Lower leg skin (tissue), 4 donors: Measurements from ENCODE around the gene C11orf71. TPM values are rescaled to one million over a fixed set of nuclear protein-coding genes. Genes with fewer than 3 reads are reported as not detected.

Experiments used
- DNase-seq, 2 donors: peaks; one replicate each; pipeline ENCODE4 v3.0.0-alpha.2; 2019; ENCODE audit warnings: low spot score in 2 of 2
- H3K4me3 ChIP-seq: fragments of 200-600 bp; sonication (generic); 2 replicates; pipeline ENCODE4 v1.5.1; 2017; ENCODE audit warnings: mild to moderate bottlenecking, low read depth; ENCODE audit not compliant: poor library complexity, severe bottlenecking
- POLR2A ChIP-seq, 2 donors: fragments of 450-650 bp; IDR thresholded peaks; one replicate each; pipeline ENCODE4 v1.6.1; 2016 to 2017; ENCODE audit warnings: antibody characterized with exemption in 2 of 2, mild to moderate bottlenecking in 1 of 2, moderate library complexity in 1 of 2
- whole genome bisulfite sequencing, 2 donors: methylation state at CpG; one replicate each; pipeline ENCODE4 v1.1.5; 2018; 5-methylcytosine and 5-hydroxymethylcytosine counted together
- intact Hi-C: fragments of 100-400 bp; cut with DNase I; formaldehyde crosslinking; loops from one replicate; pipeline ENCODE4 v1.15.0; 2023; ENCODE audit warnings: low total_unique reads
- total RNA-seq, 4 donors: library from RNA; depleted of rRNA; stranded (reverse); fragments of >200 nt; gene quantifications; one replicate each; pipeline ENCODE4 v1.1.0, GENCODE V29; 2016
- TF ChIP-seq, protein P1 (sequence below), 3 donors: fragments of 450-650 bp; IDR thresholded peaks; one replicate each; pipeline ENCODE4 v1.5.1; 2016; ENCODE audit warnings: antibody characterized with exemption in 3 of 3, mild to moderate bottlenecking in 3 of 3, moderate library complexity in 2 of 3

The C11orf71 gene
- total RNA-seq, 4 donors from 2014 or later: 4.7 to 14.8 (median 11.1) TPM

DNA sequence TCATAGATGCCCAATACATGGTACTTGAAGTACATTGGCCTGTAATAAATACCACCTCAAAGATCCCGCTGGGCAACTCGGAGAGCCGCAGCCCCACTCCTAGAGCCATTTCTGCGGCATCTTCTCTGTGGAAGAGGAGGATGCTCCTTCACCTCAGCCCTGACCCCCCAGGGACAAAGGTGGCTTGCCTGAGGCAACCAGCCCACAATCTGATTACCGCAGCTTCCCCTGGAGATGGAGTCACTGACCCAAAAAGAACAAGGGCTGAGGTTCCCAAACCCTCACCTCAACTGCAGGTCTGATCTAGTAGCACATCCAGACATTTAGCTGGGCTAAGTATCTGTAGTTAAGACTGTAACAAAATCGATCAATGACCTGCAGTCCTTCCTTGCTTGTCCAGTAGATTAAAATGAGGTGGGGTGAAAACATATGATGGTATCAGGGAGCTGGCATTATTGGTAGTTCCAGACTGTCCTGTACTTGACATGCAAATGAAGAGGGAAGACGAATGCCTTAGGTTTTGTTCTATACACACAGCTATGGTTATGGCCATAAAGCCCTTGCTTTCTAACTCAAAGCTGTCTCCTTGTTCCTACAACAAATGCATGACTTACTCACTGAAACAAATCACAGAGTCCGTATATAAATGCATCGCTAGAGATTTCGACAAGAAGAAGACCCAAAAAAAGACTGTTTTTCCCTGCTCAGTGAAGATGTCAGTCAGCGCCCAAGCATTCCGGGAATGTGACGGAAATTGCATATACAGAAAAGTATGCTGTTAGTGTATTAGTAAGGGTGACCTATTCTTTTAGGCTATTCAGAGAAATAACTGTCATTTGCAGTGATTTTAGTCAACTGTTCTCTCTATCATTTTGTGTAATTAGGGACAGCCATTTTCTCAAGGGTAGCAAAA is 33.7 kb downstream of the C11orf71 start:
- H3K4me3 ChIP-seq: no peak overlapping the region
- TF ChIP-seq, protein P1, sequence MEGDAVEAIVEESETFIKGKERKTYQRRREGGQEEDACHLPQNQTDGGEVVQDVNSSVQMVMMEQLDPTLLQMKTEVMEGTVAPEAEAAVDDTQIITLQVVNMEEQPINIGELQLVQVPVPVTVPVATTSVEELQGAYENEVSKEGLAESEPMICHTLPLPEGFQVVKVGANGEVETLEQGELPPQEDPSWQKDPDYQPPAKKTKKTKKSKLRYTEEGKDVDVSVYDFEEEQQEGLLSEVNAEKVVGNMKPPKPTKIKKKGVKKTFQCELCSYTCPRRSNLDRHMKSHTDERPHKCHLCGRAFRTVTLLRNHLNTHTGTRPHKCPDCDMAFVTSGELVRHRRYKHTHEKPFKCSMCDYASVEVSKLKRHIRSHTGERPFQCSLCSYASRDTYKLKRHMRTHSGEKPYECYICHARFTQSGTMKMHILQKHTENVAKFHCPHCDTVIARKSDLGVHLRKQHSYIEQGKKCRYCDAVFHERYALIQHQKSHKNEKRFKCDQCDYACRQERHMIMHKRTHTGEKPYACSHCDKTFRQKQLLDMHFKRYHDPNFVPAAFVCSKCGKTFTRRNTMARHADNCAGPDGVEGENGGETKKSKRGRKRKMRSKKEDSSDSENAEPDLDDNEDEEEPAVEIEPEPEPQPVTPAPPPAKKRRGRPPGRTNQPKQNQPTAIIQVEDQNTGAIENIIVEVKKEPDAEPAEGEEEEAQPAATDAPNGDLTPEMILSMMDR (IDR thresholded peaks at IDR 0.05): no peak
- no peak for TF ChIP-seq POLR2A (IDR thresholded peaks at IDR 0.05)
- 75 to 78% methylated on average over 13 of the region's 13 CpGs for WGBS, 2 donors
- intact Hi-C loops: no loop called here
- no peak for DNase-seq

DNA sequence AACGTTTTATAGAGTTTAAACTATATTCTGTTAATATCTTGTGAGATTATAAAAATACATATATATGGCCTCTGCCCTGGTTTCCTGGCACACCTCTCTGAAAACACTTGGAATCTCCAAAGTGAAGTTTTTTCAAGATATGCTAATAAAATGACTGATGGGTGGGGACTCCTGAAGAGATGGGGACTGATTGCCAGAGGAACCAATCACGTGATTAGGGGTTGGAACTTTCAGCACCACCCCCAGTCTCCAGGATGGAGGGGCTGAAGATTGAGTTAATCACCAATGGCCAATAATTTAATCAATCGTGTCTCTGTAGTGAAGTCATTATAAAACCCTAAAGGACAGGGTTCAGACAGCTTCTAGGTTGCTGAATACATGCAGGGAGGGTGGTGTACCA is 37.4 kb downstream of the C11orf71 start:
- 60 to 64% methylated on average over 3 of the region's 3 CpGs for WGBS, 2 donors
- TF ChIP-seq POLR2A (IDR thresholded peaks at IDR 0.05): no peak
- TF ChIP-seq, protein P1 (IDR thresholded peaks at IDR 0.05): no peak
- DNase-seq: no peak
- intact Hi-C loops: no loop called here
- no peak overlapping the region for H3K4me3 ChIP-seq

DNA sequence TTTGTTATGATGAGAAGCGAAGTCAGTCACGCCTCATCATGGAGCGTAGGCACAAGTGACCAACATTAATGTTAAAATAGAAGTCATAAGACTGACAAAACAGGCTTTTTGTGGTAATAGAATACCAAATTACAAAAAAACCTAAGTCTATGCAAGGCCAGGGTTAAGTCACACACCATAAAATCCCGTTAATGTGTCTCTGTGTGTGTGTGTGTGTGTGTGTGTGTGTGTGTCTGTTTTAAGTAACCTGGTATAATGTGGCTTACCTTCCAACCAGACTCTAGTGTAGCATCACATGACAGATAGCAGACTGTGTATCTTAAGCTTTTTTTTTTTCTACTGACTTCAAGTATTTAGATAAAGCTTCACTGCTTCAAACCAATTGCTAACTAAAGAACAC is 38.0 kb downstream of the C11orf71 start:
- intact Hi-C loops: no loop called here
- no peak overlapping the region for H3K4me3 ChIP-seq
- WGBS, 2 donors: 82 to 85% methylated on average over 4 of the region's 4 CpGs
- no peak for TF ChIP-seq POLR2A (IDR thresholded peaks at IDR 0.05)
- TF ChIP-seq, protein P1 (IDR thresholded peaks at IDR 0.05): no peak
- no peak for DNase-seq

DNA sequence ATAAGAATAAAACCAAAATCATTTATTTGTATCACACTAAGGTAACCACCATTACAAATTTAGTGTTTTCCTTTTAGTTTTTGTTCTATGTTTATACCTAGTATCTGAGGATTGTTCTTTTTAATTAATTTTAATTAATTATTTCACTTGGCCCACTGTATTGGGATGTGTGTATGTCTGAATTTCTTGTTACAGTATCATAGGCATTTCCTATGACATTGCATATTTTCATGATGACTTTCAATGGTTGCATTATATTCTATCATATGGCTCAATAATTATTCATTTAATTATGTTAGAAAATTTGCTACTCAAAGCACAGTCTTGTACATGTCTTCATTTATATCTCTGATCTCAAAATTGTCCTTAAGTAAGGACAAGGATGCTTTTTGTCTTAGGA is 41.0 kb downstream of the C11orf71 start:
- intact Hi-C loops: no loop called here
- no peak for DNase-seq

DNA sequence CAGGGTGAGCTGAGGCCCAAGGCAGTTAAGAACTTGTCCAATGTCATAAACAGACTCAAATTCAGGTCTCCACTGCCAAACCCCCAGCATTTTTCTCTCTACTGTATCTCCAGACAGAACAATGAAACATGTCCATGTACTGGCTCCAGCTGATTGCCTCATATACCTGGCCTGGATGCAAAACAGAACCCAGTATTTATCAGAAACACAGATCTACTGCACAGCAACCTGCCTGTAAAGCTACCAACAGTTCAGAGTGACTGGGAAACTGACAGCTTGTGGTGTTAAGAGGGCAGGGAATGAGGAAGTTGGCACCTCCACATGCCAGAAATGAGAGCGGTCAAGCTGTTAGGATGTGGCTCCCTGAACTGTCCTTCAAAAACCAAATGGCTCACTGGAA is 41.6 kb downstream of the C11orf71 start:
- TF ChIP-seq, protein P1 (IDR thresholded peaks at IDR 0.05): no peak
- no peak for TF ChIP-seq POLR2A (IDR thresholded peaks at IDR 0.05)
- 48% methylated on average over 1 of the region's 1 CpG for WGBS, 2 donors
- no peak overlapping the region for H3K4me3 ChIP-seq
- intact Hi-C loops: no loop called here
- DNase-seq: no peak

More for the DNA sequence above, 41.0 kb downstream of the C11orf71 start:
- TF ChIP-seq POLR2A (IDR thresholded peaks at IDR 0.05): no peak
- TF ChIP-seq, protein P1 (IDR thresholded peaks at IDR 0.05): no peak
- no peak overlapping the region for H3K4me3 ChIP-seq
